NT2/D1 (cell line): ENCODE results near the gene LRRC75A.

Experiments used
- YY1 ChIP-seq: IDR thresholded peaks from 2 replicates; pipeline ENCODE4 v1.6.1; 2011; ENCODE audit not compliant: insufficient read length, insufficient read depth
- ZNF274 ChIP-seq: IDR thresholded peaks from 2 replicates; pipeline ENCODE4 v1.6.1; 2011; ENCODE audit warnings: mild to moderate bottlenecking, low read depth, low read length

DNA sequence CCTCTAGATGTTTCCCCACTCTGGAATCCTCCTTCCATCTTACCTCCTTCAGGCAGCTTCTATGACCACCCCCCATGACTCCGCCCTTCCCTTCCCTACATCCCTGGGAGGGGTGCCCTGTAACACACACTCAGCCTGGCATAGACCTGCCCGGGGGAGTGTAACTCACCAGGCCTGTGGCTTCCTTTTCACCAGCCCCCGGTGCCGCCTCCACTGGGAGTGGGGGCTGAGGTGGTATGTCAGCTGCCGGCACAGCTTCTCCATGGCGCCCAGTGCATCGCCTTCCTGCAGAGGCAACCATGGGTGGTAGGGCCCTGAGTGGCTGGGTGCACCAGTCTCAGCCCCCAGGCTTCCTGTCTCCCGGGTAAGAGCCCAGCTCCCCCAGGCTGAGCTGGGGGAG lies 44.3 kb downstream of the LRRC75A start:
- TF ChIP-seq YY1 (no peak), ZNF274 (no peak)
